SU-DHL-6 (cell line): Measurements from ENCODE around the gene B3GAT1.

Source experiments
- H2AFZ ChIP-seq: fragments of 200-600 bp; sonication (generic); 2 replicates; pipeline ENCODE4 v1.6.1; 2014; ENCODE audit warnings: low read depth, mild to moderate bottlenecking, moderate library complexity, mixed read lengths, antibody characterized with exemption, low read length; ENCODE audit not compliant: severe bottlenecking
- H3F3A ChIP-seq: fragments of 200-600 bp; shearing (Covaris generic); 2 replicates; pipeline ENCODE4 v1.6.0; 2016; ENCODE audit warnings: antibody characterized with exemption, mild to moderate bottlenecking; ENCODE audit not compliant: insufficient read depth
- H3K27ac ChIP-seq: fragments of 200-600 bp; sonication (generic); 2 replicates; pipeline ENCODE4 v1.5.1; 2016; ENCODE audit warnings: low read depth, mild to moderate bottlenecking, low read length, moderate library complexity, mixed read lengths
- H3K27me3 ChIP-seq: fragments of 200-600 bp; sonication (generic), shearing (Covaris generic); 2 replicates; pipeline ENCODE4 v1.6.0; 2014; ENCODE audit warnings: mild to moderate bottlenecking, low read length
- H3K36me3 ChIP-seq: fragments of 200-600 bp; sonication (generic); 2 replicates; pipeline ENCODE4 v1.6.1; 2014; ENCODE audit warnings: mild to moderate bottlenecking, low read length, mixed read lengths
- H3K4me2 ChIP-seq: fragments of 300-600, 200-600 bp; shearing (Covaris generic), sonication (generic); 2 replicates; pipeline ENCODE4 v1.6.0; 2014; ENCODE audit warnings: low read length, low read depth, mild to moderate bottlenecking; ENCODE audit not compliant: poor library complexity, severe bottlenecking
- H3K4me3 ChIP-seq: fragments of 200-600 bp; sonication (generic); 2 replicates; pipeline ENCODE4 v1.5.1; 2014; ENCODE audit warnings: antibody characterized with exemption, low read length, mild to moderate bottlenecking, mixed read lengths; ENCODE audit not compliant: insufficient read depth, poor library complexity, severe bottlenecking
- H3K79me2 ChIP-seq: fragments of 200-600 bp; sonication (generic); 2 replicates; pipeline ENCODE4 v1.6.1; 2014; ENCODE audit warnings: mild to moderate bottlenecking, low read length, moderate library complexity; ENCODE audit not compliant: insufficient read depth
- H3K9ac ChIP-seq: fragments of 200-600 bp; sonication (generic); 2 replicates; pipeline ENCODE4 v1.7.0; 2014; ENCODE audit warnings: mild to moderate bottlenecking, low read length
- H3K9me2 ChIP-seq: fragments of 200-600 bp; sonication (generic); replicated peaks from 2 replicates; pipeline ENCODE4 v1.6.1; 2014; ENCODE audit warnings: low read length; ENCODE audit not compliant: insufficient read depth
- H3K9me3 ChIP-seq: fragments of 200-600 bp; sonication (generic); 2 replicates; pipeline ENCODE4 v1.6.1; 2014; ENCODE audit warnings: low read length, mixed read lengths; ENCODE audit not compliant: insufficient read depth
- H4K20me1 ChIP-seq: fragments of 200-600 bp; sonication (generic); 2 replicates; pipeline ENCODE4 v1.6.1; 2014; ENCODE audit warnings: low read depth, mild to moderate bottlenecking, antibody characterized with exemption, low read length, moderate library complexity, mixed read lengths
- CTCF ChIP-seq: fragments of 200-600 bp; sonication (generic); IDR thresholded peaks from one replicate; pipeline ENCODE4 v1.5.1; 2017; ENCODE audit warnings: antibody characterized with exemption, mild to moderate bottlenecking, low read length, moderate library complexity; ENCODE audit not compliant: insufficient read depth, poor library complexity, severe bottlenecking
- EZH2phosphoT487 ChIP-seq: fragments of 200-600 bp; sonication (generic), shearing (Covaris generic); conservative IDR thresholded peaks from 2 replicates; pipeline ENCODE4 v1.6.1; 2018; ENCODE audit warnings: mild to moderate bottlenecking, antibody characterized with exemption, low read length, moderate library complexity, mixed read lengths

The B3GAT1 gene, protein sequence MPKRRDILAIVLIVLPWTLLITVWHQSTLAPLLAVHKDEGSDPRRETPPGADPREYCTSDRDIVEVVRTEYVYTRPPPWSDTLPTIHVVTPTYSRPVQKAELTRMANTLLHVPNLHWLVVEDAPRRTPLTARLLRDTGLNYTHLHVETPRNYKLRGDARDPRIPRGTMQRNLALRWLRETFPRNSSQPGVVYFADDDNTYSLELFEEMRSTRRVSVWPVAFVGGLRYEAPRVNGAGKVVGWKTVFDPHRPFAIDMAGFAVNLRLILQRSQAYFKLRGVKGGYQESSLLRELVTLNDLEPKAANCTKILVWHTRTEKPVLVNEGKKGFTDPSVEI

DNA sequence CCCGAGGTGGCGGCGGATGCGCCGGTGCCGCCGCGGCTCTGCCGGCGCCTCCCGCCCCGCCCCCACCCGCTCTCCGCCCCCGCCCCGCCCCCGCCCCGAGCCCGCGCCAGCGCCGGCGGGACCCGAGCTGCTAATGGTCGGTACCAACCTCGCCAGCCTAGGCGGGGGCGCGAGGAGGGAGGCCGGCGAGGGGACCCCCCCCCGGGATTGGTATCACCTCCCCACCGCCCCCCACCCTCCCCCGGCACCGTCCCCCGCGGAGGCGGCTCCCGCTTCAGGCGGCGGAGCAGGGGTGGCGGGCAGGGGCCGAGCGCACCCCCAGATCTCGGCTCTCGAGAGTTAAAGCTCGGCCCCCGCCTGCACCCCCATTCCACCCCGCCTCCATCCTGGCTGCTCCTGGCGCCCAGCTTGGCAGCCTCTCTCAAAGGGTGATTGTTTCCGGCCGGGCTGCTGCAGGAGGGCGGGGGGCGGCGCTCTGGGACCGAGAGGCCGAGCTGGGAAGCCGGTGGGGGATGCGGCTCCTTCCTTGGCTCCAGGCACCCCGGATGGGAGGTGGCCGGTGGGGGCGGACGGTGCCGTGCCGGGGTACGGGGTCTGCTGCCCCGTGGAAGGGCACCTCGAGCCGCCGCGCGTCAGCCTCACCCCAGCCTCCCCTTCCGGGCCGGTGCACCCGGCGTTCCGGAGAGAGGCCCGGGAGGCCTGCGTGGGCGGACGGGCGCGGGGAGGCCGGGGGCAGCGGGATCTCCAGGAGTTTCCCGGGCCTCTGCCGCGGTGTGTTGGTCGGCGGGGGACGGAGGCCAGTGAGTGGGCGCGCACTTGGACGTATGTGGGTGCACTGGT is at the start of gene B3GAT1:
Gene B3GAT1 (minus strand): TSS at position 40 of the 840 bp plus-strand sequence. CDS start 24,583 bp downstream, outside the sequence.
- no peaks in the 10 kb centered on the region for H3K79me2 ChIP-seq
- no peak for TF ChIP-seq EZH2phosphoT487
- no peak for TF ChIP-seq CTCF
- no peak within 1 kb of the TSS for H3K27ac ChIP-seq
- no peaks in the 10 kb centered on the region for H4K20me1 ChIP-seq
- no peak within 1 kb of the TSS for H3K4me3 ChIP-seq
- no peaks in the 10 kb centered on the region for H3K9me2 ChIP-seq
- H3K9me3 ChIP-seq: no peaks in the 10 kb centered on the region
- H3K27me3 ChIP-seq: no peaks in the 10 kb centered on the region
- no peak within 1 kb of the TSS for H3K9ac ChIP-seq
- no peak within 1 kb of the TSS for H2AFZ ChIP-seq
- no peak within 1 kb of the TSS for H3K4me2 ChIP-seq
- no peaks in the 10 kb centered on the region for H3K36me3 ChIP-seq
- no peaks in the 10 kb centered on the region for H3F3A ChIP-seq

DNA sequence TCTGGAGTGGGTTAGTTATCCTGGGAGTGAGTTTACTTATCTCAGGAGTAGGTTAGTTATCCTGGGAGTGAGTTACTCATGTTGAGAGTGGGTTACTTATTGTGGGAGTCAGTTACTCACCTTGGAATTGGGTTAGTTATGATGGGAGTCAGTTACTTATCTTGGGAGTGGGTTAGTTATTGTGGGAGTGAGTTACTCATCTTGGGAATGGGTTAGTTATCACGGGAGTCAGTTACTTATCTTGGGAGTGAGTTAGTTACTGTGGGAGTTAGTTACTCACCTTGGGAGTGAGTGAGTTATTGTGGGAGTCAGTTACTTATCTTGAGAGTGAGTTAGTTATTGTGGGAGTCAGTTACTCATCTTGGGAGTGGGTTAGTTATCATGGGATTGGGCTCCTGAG is 49.6 kb upstream of the B3GAT1 start:
- no peaks in the 10 kb centered on the region for H4K20me1 ChIP-seq
- no peak overlapping the region for H3K4me2 ChIP-seq
- no peaks in the 10 kb centered on the region for H3K79me2 ChIP-seq
- H3K27me3 ChIP-seq: no peaks in the 10 kb centered on the region
- TF ChIP-seq EZH2phosphoT487 (no peak), CTCF (no peak)
- H3F3A ChIP-seq: no peaks in the 10 kb centered on the region
- no peak overlapping the region for H3K4me3 ChIP-seq
- H3K9me2 ChIP-seq: no peaks in the 10 kb centered on the region
- no peak overlapping the region for H3K9ac ChIP-seq
- no peaks in the 10 kb centered on the region for H3K9me3 ChIP-seq
- no peak overlapping the region for H2AFZ ChIP-seq
- H3K36me3 ChIP-seq: no peaks in the 10 kb centered on the region
- no peak overlapping the region for H3K27ac ChIP-seq

DNA sequence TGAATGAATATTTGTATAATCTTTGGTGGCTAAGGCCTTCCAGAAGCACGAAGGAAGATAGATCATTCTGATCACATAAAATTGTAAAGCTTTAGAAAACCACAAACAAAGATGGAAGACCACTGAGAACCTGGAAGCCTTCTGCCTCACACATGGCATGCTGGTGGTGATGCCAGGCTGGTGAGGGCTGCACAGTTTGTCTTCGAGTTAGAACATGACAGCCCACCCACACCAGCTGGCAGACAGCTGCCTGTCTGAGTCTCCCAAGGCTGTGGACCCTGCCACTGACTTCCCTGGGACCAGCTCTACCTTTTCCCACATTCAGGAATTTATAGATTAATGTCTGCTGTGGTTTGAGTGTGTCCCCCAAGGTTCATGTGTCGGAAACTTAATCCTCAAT is 48.8 kb upstream of the B3GAT1 start:
- TF ChIP-seq CTCF (no peak), EZH2phosphoT487 (no peak)
- no peaks in the 10 kb centered on the region for H3K9me2 ChIP-seq
- no peaks in the 10 kb centered on the region for H3K27me3 ChIP-seq
- H3K4me2 ChIP-seq: no peak overlapping the region
- no peaks in the 10 kb centered on the region for H3K36me3 ChIP-seq
- no peak overlapping the region for H2AFZ ChIP-seq
- no peaks in the 10 kb centered on the region for H3K9me3 ChIP-seq
- no peak overlapping the region for H3K27ac ChIP-seq
- H3K4me3 ChIP-seq: no peak overlapping the region
- H4K20me1 ChIP-seq: no peaks in the 10 kb centered on the region
- no peaks in the 10 kb centered on the region for H3K79me2 ChIP-seq
- H3F3A ChIP-seq: no peaks in the 10 kb centered on the region
- H3K9ac ChIP-seq: no peak overlapping the region
